HepG2 (cell line): ENCODE measurements around the gene AGAP1. TPM values are rescaled to one million over a fixed set of nuclear protein-coding genes. Genes with fewer than 3 reads are reported as not detected.

Experiments used
- ATAC-seq: fragments of 200-7000 bp; cut with Tn5 transposase; 3 replicates; pipeline ENCODE4 v1.9.1; 2020; ENCODE audit warnings: mild to moderate bottlenecking, moderate library complexity
- BruUV-seq: library from RNA; stranded (reverse); fragments of 400-500 nt; replicated peaks from 2 replicates; lab custom pipeline; 2021; lab: Mats Ljungman, UMichigan
- CTCF ChIA-PET: fragments of 300-600 bp; formaldehyde crosslinking; extraction: SDS; loops from one replicate; lab custom pipeline; 2021; ENCODE audit warnings: low total read pairs, inconsistent platforms, low intra/inter-chr PET ratio; lab: Yijun Ruan, JAX
- POLR2A ChIA-PET: fragments of 350-600 bp; sonication (Branson Sonifier 250); formaldehyde crosslinking; loops from one replicate; lab custom pipeline; 2020; ENCODE audit warnings: antibody characterized with exemption, inconsistent platforms; lab: Yijun Ruan, JAX
- DNase-seq: peaks from one replicate; pipeline ENCODE4 v3.0.0-alpha.2; 2015; ENCODE audit warnings: low spot score
- FAIRE-seq: peaks from 3 replicates; lab custom pipeline; 2011; peaks lifted over from hg19 to GRCh38; lab: Jason Lieb, UNC
- H2AFZ ChIP-seq: one replicate; pipeline ENCODE4 v1.6.1; 2011; ENCODE audit warnings: low read length, inconsistent platforms
- H3K27ac ChIP-seq: fragments of 300-600 bp; 3 replicates; pipeline ENCODE4 v1.8.0; 2011; ENCODE audit warnings: mixed run types, mild to moderate bottlenecking, mixed read lengths, low read length, inconsistent platforms; ENCODE audit not compliant: insufficient read depth; ENCODE audit errors: extremely low read length
- H3K27me3 ChIP-seq, 2 experiments: fragments of 200-600 bp in 1 of 2; 2 replicates in 1 of 2; 3 replicates in 1 of 2; pipeline versions ENCODE4 v1.6.0 to v1.8.0; 2011; ENCODE audit warnings: low read length in 2 of 2, mild to moderate bottlenecking in 2 of 2, moderate library complexity in 2 of 2, inconsistent platforms in 1 of 2; ENCODE audit not compliant: insufficient read depth in 2 of 2, control insufficient read depth in 1 of 2
- H3K36me3 ChIP-seq, 2 experiments: fragments of 200-600 bp in 1 of 2; replicated peaks in 1 of 2; 2 replicates in 1 of 2; 3 replicates in 1 of 2; pipeline versions ENCODE4 v1.5.1 to v1.8.0; 2011; ENCODE audit warnings: low read length in 2 of 2, inconsistent platforms in 1 of 2; ENCODE audit not compliant: insufficient read depth in 2 of 2, control insufficient read depth in 1 of 2
- H3K4me1 ChIP-seq: 2 replicates; pipeline ENCODE4 v1.5.1; 2012; ENCODE audit warnings: low read length, inconsistent platforms; ENCODE audit not compliant: insufficient read depth
- H3K4me2 ChIP-seq: 2 replicates; pipeline ENCODE4 v1.6.0; 2011; ENCODE audit warnings: low read depth, low read length, inconsistent platforms
- H3K4me3 ChIP-seq, 3 experiments: fragments of 200-600 bp in 1 of 3; sonication (generic), shearing (Covaris generic) in 1 of 3; replicated peaks in 1 of 3; 2 replicates each; pipeline ENCODE4 v1.5.1; 2011 to 2016; ENCODE audit warnings: low read length in 3 of 3, inconsistent platforms in 2 of 3, low read depth in 2 of 3, mild to moderate bottlenecking in 2 of 3, control low read depth in 1 of 3, mixed read lengths in 1 of 3; ENCODE audit not compliant: insufficient read depth in 1 of 3
- H3K79me2 ChIP-seq: one replicate; pipeline ENCODE4 v1.6.1; 2011; ENCODE audit warnings: low read length, inconsistent platforms; ENCODE audit not compliant: insufficient read depth
- H3K9ac ChIP-seq: 2 replicates; pipeline ENCODE4 v1.6.0; 2011; ENCODE audit warnings: mild to moderate bottlenecking, low read depth, low read length, inconsistent platforms; ENCODE audit not compliant: insufficient read depth
- H3K9me3 ChIP-seq: 2 replicates; pipeline ENCODE4 v1.5.1; 2012; ENCODE audit warnings: mild to moderate bottlenecking, low read length
- H4K20me1 ChIP-seq: 2 replicates; pipeline ENCODE4 v1.6.0; 2011; ENCODE audit warnings: inconsistent platforms, mild to moderate bottlenecking, low read length, moderate library complexity; ENCODE audit not compliant: insufficient read depth
- ARNTL ChIP-seq: sonication (generic); formaldehyde crosslinking; IDR thresholded peaks from 2 replicates; pipeline ENCODE4 v1.4.0; 2020; ENCODE audit warnings: mild to moderate bottlenecking, missing genetic modification reagents
- ATF7-NPFF ChIP-seq: sonication (generic); formaldehyde crosslinking; IDR thresholded peaks from 2 replicates; pipeline ENCODE4 v1.8.1; 2023; ENCODE audit warnings: mild to moderate bottlenecking, low read depth, missing genetic modification reagents, moderate library complexity
- GLMP ChIP-seq: sonication (generic); formaldehyde crosslinking; IDR thresholded peaks from 2 replicates; pipeline ENCODE4 v1.9.0; 2021; ENCODE audit warnings: missing genetic modification reagents, mild to moderate bottlenecking, borderline replicate concordance
- GZF1 ChIP-seq: sonication (generic); formaldehyde crosslinking; IDR thresholded peaks from 2 replicates; pipeline ENCODE4 v1.5.1; 2020; ENCODE audit warnings: mild to moderate bottlenecking, missing genetic modification reagents
- NCOA1 ChIP-seq: sonication (generic); formaldehyde crosslinking; IDR thresholded peaks from 2 replicates; pipeline ENCODE4 v1.9.0; 2021; ENCODE audit warnings: missing genetic modification reagents
- PHF8 ChIP-seq: sonication (generic); formaldehyde crosslinking; IDR thresholded peaks from 2 replicates; pipeline ENCODE4 v1.5.0; 2020; ENCODE audit warnings: missing genetic modification reagents
- SOX5 ChIP-seq: IDR thresholded peaks from 2 replicates; pipeline ENCODE4 v1.6.1; 2016; ENCODE audit warnings: borderline replicate concordance
- TFDP1 ChIP-seq: IDR thresholded peaks from 2 replicates; pipeline ENCODE4 v1.6.1; 2016; ENCODE audit warnings: missing compliant biosample characterization, missing genetic modification reagents, borderline replicate concordance
- ZFP90 ChIP-seq: sonication (generic); formaldehyde crosslinking; IDR thresholded peaks from 2 replicates; pipeline ENCODE4 v1.8.0; 2022; ENCODE audit warnings: missing genetic modification reagents, mild to moderate bottlenecking, inconsistent platforms, borderline replicate concordance
- ZFYVE20 ChIP-seq: sonication (generic); formaldehyde crosslinking; IDR thresholded peaks from 2 replicates; pipeline ENCODE4 v1.8.0; 2023; ENCODE audit warnings: low read depth, mild to moderate bottlenecking, moderate library complexity, missing genetic modification reagents, borderline replicate concordance
- ZNF124 ChIP-seq: sonication (generic); formaldehyde crosslinking; IDR thresholded peaks from 2 replicates; pipeline ENCODE4 v1.4.0; 2020; ENCODE audit warnings: missing genetic modification reagents
- ZNF138 ChIP-seq: sonication (generic); formaldehyde crosslinking; IDR thresholded peaks from 2 replicates; pipeline ENCODE4 v1.5.0; 2020; ENCODE audit warnings: mild to moderate bottlenecking, low read depth, missing genetic modification reagents
- ZNF556 ChIP-seq: sonication (generic); formaldehyde crosslinking; IDR thresholded peaks from 2 replicates; pipeline ENCODE4 v1.4.0; 2020; ENCODE audit warnings: mild to moderate bottlenecking, missing genetic modification reagents, borderline replicate concordance
- ZNF567 ChIP-seq: sonication (generic); formaldehyde crosslinking; IDR thresholded peaks from 2 replicates; pipeline ENCODE4 v1.8.1; 2023; ENCODE audit warnings: mild to moderate bottlenecking, missing genetic modification reagents, borderline replicate concordance
- ZNF878 ChIP-seq: sonication (generic); formaldehyde crosslinking; IDR thresholded peaks from 2 replicates; pipeline ENCODE4 v1.8.1; 2023; ENCODE audit warnings: mild to moderate bottlenecking, missing genetic modification reagents, moderate library complexity
- WGBS: methylation state at CpG from one replicate; pipeline ENCODE4 v1.1.6; 2017; ENCODE audit warnings: low lambda C conversion rate; 5-methylcytosine and 5-hydroxymethylcytosine counted together
- in situ Hi-C: cut with HindIII; loops from 2 replicates; pipeline ENCODE4 v1.10.0; 2017; ENCODE audit warnings: low pct_unique_long_range_greater_than_20kb; ENCODE audit not compliant: extremely low pct_ligation_motif_present
- intact Hi-C: fragments of 100-400 bp; cut with micrococcal nuclease; formaldehyde crosslinking; loops from one replicate; pipeline ENCODE4 v1.10.0; 2022; ENCODE audit not compliant: unreplicated experiment
- polyA plus RNA-seq, 8 experiments: library from polyadenylated mRNA; depleted of rRNA in 3 of 8; stranded (reverse) in 7 of 8; unstranded in 1 of 8; fragments of >200 nt; fragmentation: Illumina TruSeq in 4 of 8; extraction: Trizol in 4 of 8; gene quantifications; 2 replicates each; pipeline versions ENCODE4 v1.2.1 to v1.2.3, GENCODE V29; 2011 to 2016; ENCODE audit warnings: low read depth in 4 of 8, missing spikeins in 1 of 8, mixed read lengths in 1 of 8; ENCODE audit not compliant: insufficient read depth in 1 of 8
- total RNA-seq, 5 experiments: library from RNA; depleted of rRNA; stranded (reverse); fragments of >200 nt; fragmentation: Illumina TruSeq; extraction: Trizol; gene quantifications; 2 replicates each; pipeline ENCODE4 v1.2.3, GENCODE V29; 2016; ENCODE audit warnings: low read depth in 1 of 5
- TF ChIP-seq, protein P1 (sequence below): IDR thresholded peaks from 2 replicates; pipeline ENCODE4 v1.6.1; 2016; ENCODE audit warnings: low read depth

The AGAP1 gene
- total and polyA plus RNA-seq, 2 of the 13 experiments (the other 11 are each of a cell fraction or from before 2014, with no cell fraction given): 21.2 to 32.7 TPM

DNA sequence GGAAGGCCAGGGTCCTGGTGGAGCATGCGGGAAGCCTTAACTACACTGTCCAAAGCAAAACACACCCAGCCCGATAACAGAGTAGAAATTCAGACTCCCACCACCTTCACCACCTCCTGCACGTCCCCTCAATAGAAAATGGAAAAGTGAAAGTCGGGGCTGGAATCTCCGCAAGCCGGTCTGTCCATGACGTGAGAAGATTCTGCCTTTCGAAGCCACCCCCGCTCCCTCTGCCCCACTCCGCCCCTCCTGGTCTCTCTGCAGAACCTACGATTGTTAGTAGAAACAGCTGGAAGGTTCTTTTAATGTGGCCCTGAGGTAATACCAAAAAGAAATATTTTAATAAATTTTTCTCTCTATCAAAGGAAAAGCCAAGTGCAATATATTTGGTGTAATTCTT lies 558.0 kb downstream of the AGAP1 start:
- no peak overlapping the region for H3K27ac ChIP-seq
- DNase-seq: no peak
- no TSS peak for BruUV-seq
- FAIRE-seq: no peak
- TF ChIP-seq NCOA1 (no peak), ZNF878 (CRISPR knock-in tag) (no peak), GZF1 (CRISPR knock-in tag) (no peak)
- no peaks in the 10 kb centered on the region for H3K79me2 ChIP-seq
- H3K4me2 ChIP-seq: no peak overlapping the region
- no peak for ATAC-seq
- intact Hi-C loops: no loop called here
- H3K4me1 ChIP-seq: no peaks in the 10 kb centered on the region
- peaks cover 8 to 24% of the 10 kb centered on the region in 2 experiments for H3K36me3 ChIP-seq
- in situ Hi-C loops: no loop called here
- ChIA-PET CTCF (no interaction called here), POLR2A (no interaction called here)
- WGBS: 95% methylated on average over 11 of the region's 11 CpGs
- no peaks in the 10 kb centered on the region for H3K27me3 ChIP-seq
- H2AFZ ChIP-seq: no peak overlapping the region
- no peaks in the 10 kb centered on the region for H3K9me3 ChIP-seq
- no peak overlapping the region for H3K9ac ChIP-seq
- no peak overlapping the region for H3K4me3 ChIP-seq
- H4K20me1 ChIP-seq: no peaks in the 10 kb centered on the region

DNA sequence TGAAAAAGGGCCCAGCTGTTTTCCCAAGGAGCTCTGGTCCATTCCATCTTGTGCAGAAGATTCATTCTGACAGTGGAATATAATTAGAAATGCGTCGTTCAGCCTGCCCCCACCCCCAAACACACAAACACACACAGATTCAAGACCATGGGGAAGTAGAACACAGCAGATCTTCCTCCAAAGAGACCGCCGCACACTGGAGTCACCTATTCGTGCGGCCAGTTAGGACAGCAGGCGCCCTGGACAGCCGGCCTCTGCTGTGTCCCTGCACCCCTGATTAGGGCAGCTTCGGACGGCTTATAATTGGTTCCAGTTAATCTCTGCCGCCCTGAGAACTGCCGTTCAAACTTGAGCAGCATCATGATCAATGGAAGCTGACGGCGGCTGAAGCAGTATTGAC lies 558.4 kb downstream of the AGAP1 start:
- Histone ChIP-seq H3K36me3 (peaks cover 5 to 24% of the 10 kb centered on the region in 2 experiments), H3K9ac (no peak overlapping the region), H3K27me3 (no peaks in the 10 kb centered on the region), H3K79me2 (no peaks in the 10 kb centered on the region), H3K4me3 (no peak overlapping the region), H2AFZ (no peak overlapping the region), H3K4me1 (no peaks in the 10 kb centered on the region), H3K4me2 (no peak overlapping the region), H4K20me1 (no peaks in the 10 kb centered on the region), H3K27ac (no peak overlapping the region), H3K9me3 (no peaks in the 10 kb centered on the region)
- no TSS peak for BruUV-seq
- FAIRE-seq: no peak
- WGBS: 97% methylated on average over 14 of the region's 14 CpGs
- DNase-seq: no peak
- in situ Hi-C loops: no loop called here
- POLR2A ChIA-PET: no interaction called here
- CTCF ChIA-PET: no interaction called here
- ATAC-seq: no peak
- intact Hi-C loops: no loop called here
- TF ChIP-seq ZNF567 (no peak), ZNF556 (CRISPR knock-in tag) (no peak), ATF7-NPFF (CRISPR knock-in tag) (no peak), TFDP1 (CRISPR knock-in tag) (no peak), ZNF124 (CRISPR knock-in tag) (no peak), ZFYVE20 (no peak), ZFP90 (no peak), SOX5 (CRISPR knock-in tag) (no peak), ZNF138 (no peak), ARNTL (CRISPR knock-in tag) (no peak), GLMP (CRISPR knock-in tag) (no peak), PHF8 (no peak)
- TF ChIP-seq, protein P1, sequence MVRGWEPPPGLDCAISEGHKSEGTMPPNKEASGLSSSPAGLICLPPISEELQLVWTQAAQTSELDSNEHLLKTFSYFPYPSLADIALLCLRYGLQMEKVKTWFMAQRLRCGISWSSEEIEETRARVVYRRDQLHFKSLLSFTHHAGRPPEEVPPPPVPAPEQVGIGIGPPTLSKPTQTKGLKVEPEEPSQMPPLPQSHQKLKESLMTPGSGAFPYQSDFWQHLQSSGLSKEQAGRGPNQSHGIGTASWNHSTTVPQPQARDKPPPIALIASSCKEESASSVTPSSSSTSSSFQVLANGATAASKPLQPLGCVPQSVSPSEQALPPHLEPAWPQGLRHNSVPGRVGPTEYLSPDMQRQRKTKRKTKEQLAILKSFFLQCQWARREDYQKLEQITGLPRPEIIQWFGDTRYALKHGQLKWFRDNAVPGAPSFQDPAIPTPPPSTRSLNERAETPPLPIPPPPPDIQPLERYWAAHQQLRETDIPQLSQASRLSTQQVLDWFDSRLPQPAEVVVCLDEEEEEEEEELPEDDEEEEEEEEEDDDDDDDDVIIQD (CRISPR knock-in tag): no peak
